ENCODE data around the gene OR56A4. TPM values are rescaled to one million over a fixed set of nuclear protein-coding genes. Genes with fewer than 3 reads are reported as not detected.

Gene OR56A4
- total RNA-seq, 1 experiment from 2014 or later: not detected

GRCh38 chr11:5955586-5955985 is 51.2 kb downstream of the OR56A4 start:
- H3F3A ChIP-seq (ENCODE audit: insufficient read depth, low read depth): no peaks in the 10 kb centered on the region
- H3K9me3 ChIP-seq (ENCODE audit: insufficient read depth, low read depth): no peaks in the 10 kb centered on the region
- no peak overlapping the region for H3K4me2 ChIP-seq
- CTCF ChIA-PET: no interaction called here
- POLR2A ChIA-PET (ENCODE audit: unreplicated experiment): no interaction called here
- no peaks in the 10 kb centered on the region for H3K79me2 ChIP-seq (ENCODE audit: low read depth)
- H3K36me3 ChIP-seq (ENCODE audit: low read depth): no peaks in the 10 kb centered on the region
- BruUV-seq (replicated peaks): no TSS peak
- H2AFZ ChIP-seq: no peak overlapping the region
- TF ChIP-seq EZH2 (IDR thresholded peaks at IDR 0.05; ENCODE audit: low read depth): no peak
- TF ChIP-seq, protein P1, sequence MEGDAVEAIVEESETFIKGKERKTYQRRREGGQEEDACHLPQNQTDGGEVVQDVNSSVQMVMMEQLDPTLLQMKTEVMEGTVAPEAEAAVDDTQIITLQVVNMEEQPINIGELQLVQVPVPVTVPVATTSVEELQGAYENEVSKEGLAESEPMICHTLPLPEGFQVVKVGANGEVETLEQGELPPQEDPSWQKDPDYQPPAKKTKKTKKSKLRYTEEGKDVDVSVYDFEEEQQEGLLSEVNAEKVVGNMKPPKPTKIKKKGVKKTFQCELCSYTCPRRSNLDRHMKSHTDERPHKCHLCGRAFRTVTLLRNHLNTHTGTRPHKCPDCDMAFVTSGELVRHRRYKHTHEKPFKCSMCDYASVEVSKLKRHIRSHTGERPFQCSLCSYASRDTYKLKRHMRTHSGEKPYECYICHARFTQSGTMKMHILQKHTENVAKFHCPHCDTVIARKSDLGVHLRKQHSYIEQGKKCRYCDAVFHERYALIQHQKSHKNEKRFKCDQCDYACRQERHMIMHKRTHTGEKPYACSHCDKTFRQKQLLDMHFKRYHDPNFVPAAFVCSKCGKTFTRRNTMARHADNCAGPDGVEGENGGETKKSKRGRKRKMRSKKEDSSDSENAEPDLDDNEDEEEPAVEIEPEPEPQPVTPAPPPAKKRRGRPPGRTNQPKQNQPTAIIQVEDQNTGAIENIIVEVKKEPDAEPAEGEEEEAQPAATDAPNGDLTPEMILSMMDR (conservative IDR thresholded peaks at IDR 0.05): no peak
- H3K27ac ChIP-seq: no peak overlapping the region
- no peaks in the 10 kb centered on the region for H4K20me1 ChIP-seq (ENCODE audit: insufficient read depth)
- no peak for DNase-seq
- intact Hi-C loops (cut with micrococcal nuclease; ENCODE audit: unreplicated experiment): no loop called here
- H3K27me3 ChIP-seq (ENCODE audit: insufficient read depth, low read depth): no peaks in the 10 kb centered on the region
- H3K4me1 ChIP-seq (replicated peaks; ENCODE audit: insufficient read depth): no peaks in the 10 kb centered on the region
- H3K4me3 ChIP-seq: no peak overlapping the region
- no peaks in the 10 kb centered on the region for H3K9me2 ChIP-seq (ENCODE audit: insufficient read depth)

Other genes starting within 250 kb of the OR56A4 start
- not detected in 2 replicates for gene OR52N5, start 223.6 kb downstream of the OR56A4 start, total RNA-seq (2021)
- not detected in 2 replicates for gene OR52N1, start 215.7 kb downstream of the OR56A4 start, total RNA-seq (2021)
- not detected in 2 replicates for gene OR52N2, start 198.0 kb downstream of the OR56A4 start, total RNA-seq (2021)
- gene OR52E6, start 165.0 kb downstream of the OR56A4 start, total RNA-seq (2021): not detected in 2 replicates
- not detected in 2 replicates for gene OR52E8, start 149.3 kb downstream of the OR56A4 start, total RNA-seq (2021)
- not detected in 2 replicates for gene OR52E4, start 126.3 kb downstream of the OR56A4 start, total RNA-seq (2021)
- not detected in 2 replicates for gene OR52E5, start 113.7 kb downstream of the OR56A4 start, total RNA-seq (2021)
- gene OR56A3, start 64.7 kb downstream of the OR56A4 start, total RNA-seq (2021): not detected in 2 replicates
- gene OR56A5, start 38.5 kb downstream of the OR56A4 start, total RNA-seq (2021): not detected in 2 replicates
- gene OR52L1, start 20.0 kb downstream of the OR56A4 start, total RNA-seq (2021): not detected in 2 replicates
- not detected in 2 replicates for gene OR56A1, start 23.8 kb upstream of the OR56A4 start, total RNA-seq (2021)
- gene OR56B4, start 100.7 kb upstream of the OR56A4 start, total RNA-seq (2021): not detected in 2 replicates
- not detected in 2 replicates for gene OR52B2, start 163.4 kb upstream of the OR56A4 start, total RNA-seq (2021)
- not detected in 2 replicates for gene OR52W1, start 192.3 kb upstream of the OR56A4 start, total RNA-seq (2021)
- gene C11orf42, start 198.6 kb upstream of the OR56A4 start, total RNA-seq (2021): not detected in 2 replicates
- gene FHIP1B, start 227.7 kb upstream of the OR56A4 start, total RNA-seq (2021): 21.5 and 22.7 TPM in 2 replicates
- gene CNGA4, start 232.1 kb upstream of the OR56A4 start, total RNA-seq (2021): 0.20 TPM in 1 of 2 replicates, not detected in the other

Data from PC-9 (cell line).